ENCODE results near the gene PARD3B. TPM values are rescaled to one million over a fixed set of nuclear protein-coding genes. Genes with fewer than 3 reads are reported as not detected.

Gene PARD3B
- total and polyA plus RNA-seq, 2 of the 13 experiments (the other 11 are each of a cell fraction or from before 2014, with no cell fraction given): 0.71 to 2.3 TPM

- intact Hi-C loops (cut with micrococcal nuclease; ENCODE audit: unreplicated experiment) (no loop called here), in situ Hi-C loops (cut with HindIII; ENCODE audit: extremely low pct_ligation_motif_present, low pct_unique_long_range_greater_than_20kb) (no loop called here)
- H4K20me1 ChIP-seq (ENCODE audit: insufficient read depth, low read length): no peaks in the 10 kb centered on the region
- ATAC-seq (no peak), FAIRE-seq (no peak), DNase-seq (ENCODE audit: low spot score) (no peak)
- H3K4me2 ChIP-seq (ENCODE audit: low read depth, low read length): no peak overlapping the region
- no peak overlapping the region for H3K27ac ChIP-seq (ENCODE audit: extremely low read length, insufficient read depth, low read length)
- no peaks in the 10 kb centered on the region for H3K4me1 ChIP-seq (ENCODE audit: insufficient read depth, low read length)
- WGBS (ENCODE audit: low lambda C conversion rate): 51% methylated on average over 5 of the region's 5 CpGs
- TF ChIP-seq RBM39 (IDR thresholded peaks at IDR 0.05; ENCODE audit: low read depth, low read length, poor library complexity, severe bottlenecking) (no peak), ETV5 (CRISPR knock-in tag; IDR thresholded peaks at IDR 0.05; ENCODE audit: borderline replicate concordance) (no peak), PRPF4 (IDR thresholded peaks at IDR 0.05; ENCODE audit: low read depth, low read length, poor library complexity, severe bottlenecking) (no peak), NRL (CRISPR knock-in tag; IDR thresholded peaks at IDR 0.05; ENCODE audit: borderline replicate concordance) (no peak), ZNF142 (CRISPR knock-in tag; IDR thresholded peaks at IDR 0.05) (no peak), ZNF329 (CRISPR knock-in tag; IDR thresholded peaks at IDR 0.05; ENCODE audit: low read depth) (no peak), FOXP1 (IDR thresholded peaks at IDR 0.05) (no peak), FOXP1 (CRISPR knock-in tag; IDR thresholded peaks at IDR 0.05) (no peak), PRMT3 (CRISPR knock-in tag; IDR thresholded peaks at IDR 0.05; ENCODE audit: borderline replicate concordance, low read depth) (no peak), SUZ12 (IDR thresholded peaks at IDR 0.05; ENCODE audit: low read depth, low read length) (no peak), ZNF781 (CRISPR knock-in tag; IDR thresholded peaks at IDR 0.05; ENCODE audit: borderline replicate concordance, not compliant biosample characterization) (no peak), ZNF569 (CRISPR knock-in tag; IDR thresholded peaks at IDR 0.05; ENCODE audit: borderline replicate concordance) (no peak), KLF11 (CRISPR knock-in tag; IDR thresholded peaks at IDR 0.05) (no peak)
- no peak overlapping the region for H2AFZ ChIP-seq (ENCODE audit: low read length)
- H3K9ac ChIP-seq (ENCODE audit: insufficient read depth, low read depth, low read length): no peak overlapping the region
- ChIA-PET POLR2A (no interaction called here), CTCF (ENCODE audit: low intra/inter-chr PET ratio, low total read pairs) (no interaction called here)
- no peak overlapping the region for H3K4me3 ChIP-seq (replicated peaks in 1 of 3; ENCODE audit: insufficient read depth in 1 of 3, low read depth in 2 of 3, low read length in 3 of 3)
- no TSS peak for BruUV-seq (replicated peaks)
- no peaks in the 10 kb centered on the region for H3K27me3 ChIP-seq (ENCODE audit: control insufficient read depth in 1 of 2, insufficient read depth in 2 of 2, low read length in 2 of 2)
- H3K9me3 ChIP-seq (ENCODE audit: low read length): peaks cover 51% of the 10 kb centered on the region
- no peaks in the 10 kb centered on the region for H3K36me3 ChIP-seq (replicated peaks in 1 of 2; ENCODE audit: control insufficient read depth in 1 of 2, insufficient read depth in 2 of 2, low read length in 2 of 2)
- H3K79me2 ChIP-seq (ENCODE audit: insufficient read depth, low read length): no peaks in the 10 kb centered on the region
Measured at GRCh38 chr2:204840504-204840903, 295.2 kb downstream of the PARD3B start.

Measured in HepG2 (cell line).